Smooth muscle cell (in vitro differentiated cells): Measurements from ENCODE around the gene STK32B. TPM values are rescaled to one million over a fixed set of nuclear protein-coding genes. Genes with fewer than 3 reads are reported as not detected.

ENCODE experiments used
- DNase-seq: peaks from one replicate; lab custom pipeline; 2025; ENCODE audit not compliant: unreplicated experiment; lab: John Stamatoyannopoulos, UW
- H2AFZ ChIP-seq: fragments of 200-600 bp; sonication (generic); 2 replicates; pipeline ENCODE4 v1.6.0; 2016; ENCODE audit warnings: antibody characterized with exemption, low read depth, mild to moderate bottlenecking
- H3F3A ChIP-seq: fragments of 200-600 bp; sonication (generic); 2 replicates; pipeline ENCODE4 v1.6.0; 2017; ENCODE audit warnings: antibody characterized with exemption, low read depth
- H3K27ac ChIP-seq: fragments of 200-600 bp; sonication (generic); 2 replicates; pipeline ENCODE4 v1.5.1; 2016; ENCODE audit warnings: low read depth, mild to moderate bottlenecking
- H3K27me3 ChIP-seq: fragments of 200-600 bp; sonication (generic); 2 replicates; pipeline ENCODE4 v1.6.1; 2016; ENCODE audit warnings: low read depth, mild to moderate bottlenecking
- H3K36me3 ChIP-seq: fragments of 200-600 bp; sonication (generic); 2 replicates; pipeline ENCODE4 v1.5.1; 2016; ENCODE audit warnings: low read depth
- H3K4me1 ChIP-seq: fragments of 200-600 bp; sonication (generic); 2 replicates; pipeline ENCODE4 v1.5.1; 2016; ENCODE audit warnings: low read depth
- H3K4me2 ChIP-seq: fragments of 200-600 bp; sonication (generic); 2 replicates; pipeline ENCODE4 v1.6.0; 2016; ENCODE audit warnings: mild to moderate bottlenecking
- H3K4me3 ChIP-seq: fragments of 200-600 bp; sonication (generic); 2 replicates; pipeline ENCODE4 v1.5.1; 2016; ENCODE audit warnings: mild to moderate bottlenecking
- H3K79me2 ChIP-seq: fragments of 200-600 bp; sonication (generic); 2 replicates; pipeline ENCODE4 v1.6.0; 2016; ENCODE audit warnings: low read depth, mild to moderate bottlenecking
- H3K9ac ChIP-seq: fragments of 200-600 bp; sonication (generic); 2 replicates; pipeline ENCODE4 v1.6.0; 2016; ENCODE audit warnings: low read depth
- H3K9me3 ChIP-seq: fragments of 200-600 bp; sonication (generic); replicated peaks from 2 replicates; pipeline ENCODE4 v1.5.1; 2016; ENCODE audit warnings: low read depth
- H4K20me1 ChIP-seq: fragments of 200-600 bp; sonication (generic); 2 replicates; pipeline ENCODE4 v1.6.0; 2016; ENCODE audit warnings: low read depth
- CTCF ChIP-seq: fragments of 200-600 bp; sonication (generic); IDR thresholded peaks from 2 replicates; pipeline ENCODE4 v1.5.1; 2017; ENCODE audit warnings: borderline replicate concordance, mild to moderate bottlenecking, antibody characterized with exemption; ENCODE audit not compliant: insufficient read depth, poor library complexity, severe bottlenecking
- WGBS: methylation state at CpG from one replicate; pipeline ENCODE4 v1.1.7; 2016; ENCODE audit warnings: low lambda C conversion rate; 5-methylcytosine and 5-hydroxymethylcytosine counted together
- polyA plus RNA-seq: library from polyadenylated mRNA; unstranded; fragments of >200 nt; fragmentation: Nextera tagmentation; extraction: Ambion mirVana; gene quantifications from 2 replicates; pipeline ENCODE4 v1.2.1, GENCODE V29; 2016
- total RNA-seq: library from RNA; depleted of rRNA; stranded (reverse); fragments of >200 nt; gene quantifications from 2 replicates; pipeline ENCODE4 v1.2.3, GENCODE V29; 2014

The STK32B gene
- total and polyA plus RNA-seq, 2 experiments from 2014 or later, result 3.5 to 4.0 TPM

- no peak overlapping the region for H3K27ac ChIP-seq
- H4K20me1 ChIP-seq, result no peaks in the 10 kb centered on the region
- no peak overlapping the region for H3K4me2 ChIP-seq
- H2AFZ ChIP-seq, result no peak overlapping the region
- no peak overlapping the region for H3K4me3 ChIP-seq
- no peak for TF ChIP-seq CTCF
- 87% methylated on average over 10 of the region's 10 CpGs for WGBS
- no peaks in the 10 kb centered on the region for H3K9me3 ChIP-seq
- H3K27me3 ChIP-seq, result no peaks in the 10 kb centered on the region
- no peaks in the 10 kb centered on the region for H3K4me1 ChIP-seq
- no peak for DNase-seq
- H3K9ac ChIP-seq, result no peak overlapping the region
- H3K79me2 ChIP-seq, result no peaks in the 10 kb centered on the region
- no peaks in the 10 kb centered on the region for H3F3A ChIP-seq
- no peaks in the 10 kb centered on the region for H3K36me3 ChIP-seq
These were observed 68.8 kb downstream of the STK32B start for GRCh38 chr4:5120067-5120466.

- H3K27ac ChIP-seq, result no peak overlapping the region
- DNase-seq, result no peak
- H4K20me1 ChIP-seq, result no peaks in the 10 kb centered on the region
- 95% methylated on average over 1 of the region's 1 CpG for WGBS
- H3K27me3 ChIP-seq, result no peaks in the 10 kb centered on the region
- no peaks in the 10 kb centered on the region for H3K4me1 ChIP-seq
- H3K9ac ChIP-seq, result no peak overlapping the region
- no peaks in the 10 kb centered on the region for H3F3A ChIP-seq
- no peak for TF ChIP-seq CTCF
- no peak overlapping the region for H3K4me2 ChIP-seq
- H3K79me2 ChIP-seq, result no peaks in the 10 kb centered on the region
- no peaks in the 10 kb centered on the region for H3K9me3 ChIP-seq
- no peaks in the 10 kb centered on the region for H3K36me3 ChIP-seq
- H2AFZ ChIP-seq, result no peak overlapping the region
- no peak overlapping the region for H3K4me3 ChIP-seq
These were observed 69.2 kb downstream of the STK32B start for GRCh38 chr4:5120468-5120867.

GRCh38 chr4:5122114-5122513 is 70.8 kb downstream of the STK32B start:
- no peaks in the 10 kb centered on the region for H3F3A ChIP-seq
- H3K79me2 ChIP-seq, result no peaks in the 10 kb centered on the region
- H3K27me3 ChIP-seq, result no peaks in the 10 kb centered on the region
- no peak overlapping the region for H3K9ac ChIP-seq
- no peak overlapping the region for H3K4me2 ChIP-seq
- no peaks in the 10 kb centered on the region for H4K20me1 ChIP-seq
- no peaks in the 10 kb centered on the region for H3K4me1 ChIP-seq
- no peaks in the 10 kb centered on the region for H3K9me3 ChIP-seq
- no peak for DNase-seq
- TF ChIP-seq CTCF, result no peak
- H2AFZ ChIP-seq, result no peak overlapping the region
- WGBS, result 87% methylated on average over 1 of the region's 1 CpG
- H3K4me3 ChIP-seq, result no peak overlapping the region
- H3K36me3 ChIP-seq, result no peaks in the 10 kb centered on the region
- H3K27ac ChIP-seq, result no peak overlapping the region

GRCh38 chr4:5124876-5125275 is 73.6 kb downstream of the STK32B start:
- 84% methylated on average over 2 of the region's 2 CpGs for WGBS
- DNase-seq, result no peak
- Histone ChIP-seq H3K4me3 (no peak overlapping the region), H2AFZ (no peak overlapping the region), H3K9me3 (no peaks in the 10 kb centered on the region), H3K27me3 (no peaks in the 10 kb centered on the region), H4K20me1 (no peaks in the 10 kb centered on the region), H3K9ac (no peak overlapping the region), H3K79me2 (no peaks in the 10 kb centered on the region), H3K27ac (no peak overlapping the region), H3F3A (no peaks in the 10 kb centered on the region), H3K4me2 (no peak overlapping the region), H3K4me1 (no peaks in the 10 kb centered on the region), H3K36me3 (no peaks in the 10 kb centered on the region)
- TF ChIP-seq CTCF, result no peak
